ENCODE data around the gene TPM1.
A peak's percentile ranks its signal among the peaks of the same experiment; 100 is the strongest.
"Not testable (repeated sequence)": the region's sequence is repeated elsewhere in the genome, so short reads cannot be mapped to it uniquely, and the experiment has no call there.

TPM1 gene

DNA sequence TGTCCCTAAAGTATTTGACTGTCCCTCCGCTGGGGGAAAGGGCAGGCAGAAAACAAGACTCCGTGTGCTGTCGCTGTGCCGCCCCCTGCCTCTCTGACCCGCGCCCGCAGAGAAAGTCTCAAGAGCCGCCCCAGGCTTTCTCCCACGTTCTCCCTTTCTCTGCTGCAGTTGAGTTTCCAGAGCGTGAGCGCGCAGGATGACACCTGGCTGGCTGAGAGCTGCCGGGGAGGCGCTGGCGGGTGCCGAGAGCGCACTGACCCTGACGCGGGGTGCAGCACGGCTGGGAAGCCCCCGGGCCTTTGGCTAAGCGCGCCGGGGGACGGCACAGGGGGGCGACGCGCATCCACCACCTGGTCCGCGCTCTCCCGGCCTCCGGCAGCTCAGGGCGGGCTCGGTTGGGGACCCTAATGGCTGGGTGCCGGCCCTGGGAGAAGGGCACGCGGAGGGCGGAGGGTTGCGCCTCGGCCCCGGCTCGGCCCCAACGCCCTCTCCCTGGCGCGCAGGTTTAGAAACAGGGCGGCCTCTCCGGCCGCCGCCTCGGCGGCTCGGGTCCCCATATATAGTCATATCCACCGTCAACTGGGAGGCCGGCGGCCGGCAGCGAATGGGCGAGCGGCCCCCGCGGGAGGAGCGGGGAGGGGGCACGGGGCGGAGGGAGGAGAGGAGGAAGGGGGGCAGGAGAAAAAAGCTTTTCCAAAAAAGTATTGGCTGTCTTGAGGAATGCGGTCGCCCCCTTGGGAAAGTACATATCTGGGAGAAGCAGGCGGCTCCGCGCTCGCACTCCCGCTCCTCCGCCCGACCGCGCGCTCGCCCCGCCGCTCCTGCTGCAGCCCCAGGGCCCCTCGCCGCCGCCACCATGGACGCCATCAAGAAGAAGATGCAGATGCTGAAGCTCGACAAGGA lies at the start of gene TPM1:
Gene TPM1 (plus strand): TSS at position 774 of the 903 bp plus-strand sequence. CDS start 83 bp downstream, at position 857.
- peak; percentile 90 for DNase-seq (ENCODE audit: low read depth)

DNA sequence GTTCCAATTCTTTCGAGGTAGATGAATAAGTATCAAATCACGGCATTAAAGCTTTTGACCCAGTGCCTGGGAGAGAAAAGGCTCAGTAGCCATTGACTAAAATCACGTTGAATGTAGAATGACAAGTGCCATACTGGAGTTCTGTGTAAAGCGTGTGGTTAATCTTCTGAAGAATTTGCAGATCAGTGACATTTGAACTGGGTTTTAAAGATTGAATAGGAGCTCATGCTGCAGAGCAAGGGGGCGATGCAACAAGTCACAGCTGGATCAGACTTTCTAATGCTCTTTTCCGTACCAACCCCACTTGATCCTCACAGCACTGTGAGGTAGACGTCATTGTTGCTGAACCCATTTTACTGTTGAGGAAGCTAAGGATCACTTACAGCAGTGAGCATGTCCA lies 49.5 kb upstream of the TPM1 start:
- no peak for DNase-seq (ENCODE audit: low read depth)

DNA sequence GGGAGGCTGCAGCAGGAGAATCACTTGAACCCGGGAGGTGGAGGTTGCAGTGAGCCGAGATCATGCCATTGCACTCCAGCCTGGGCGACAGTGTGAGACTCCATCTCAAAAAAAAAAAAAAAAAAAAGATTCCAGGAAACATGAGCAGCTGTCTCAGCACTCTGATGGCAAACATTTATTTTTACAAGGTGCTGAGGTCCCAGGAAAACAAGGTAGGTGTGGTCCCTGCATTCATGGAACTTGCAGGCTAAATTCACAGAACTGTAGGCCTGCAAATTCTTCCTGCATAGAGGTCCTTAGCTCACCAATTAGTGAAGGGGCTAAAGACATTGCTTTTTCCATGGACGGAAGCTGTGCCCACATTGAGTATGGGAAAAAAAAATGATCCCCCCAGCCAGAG lies 48.9 kb upstream of the TPM1 start:
- DNase-seq (ENCODE audit: low read depth), result not testable (repeated sequence)

DNA sequence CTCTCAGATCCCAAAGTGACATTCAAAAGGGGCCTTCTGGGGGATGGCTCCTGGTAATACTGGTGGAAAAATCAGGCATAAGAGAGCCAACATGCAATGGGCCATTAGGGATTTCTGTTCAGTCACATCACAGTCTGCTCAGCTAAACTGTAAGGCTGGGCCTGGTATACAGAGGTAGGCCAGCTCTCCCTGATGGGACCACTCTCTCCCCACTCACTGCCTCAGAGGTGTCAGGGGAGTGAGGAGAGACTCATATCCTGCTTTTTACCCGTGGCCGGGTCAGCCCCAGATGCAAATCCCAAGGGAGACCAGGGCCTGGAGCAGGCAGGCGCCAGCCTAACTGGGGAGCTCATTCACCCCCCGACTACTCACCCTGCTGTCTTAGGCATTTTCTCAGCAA lies 48.1 kb upstream of the TPM1 start:
- no peak for DNase-seq (ENCODE audit: low read depth)

DNA sequence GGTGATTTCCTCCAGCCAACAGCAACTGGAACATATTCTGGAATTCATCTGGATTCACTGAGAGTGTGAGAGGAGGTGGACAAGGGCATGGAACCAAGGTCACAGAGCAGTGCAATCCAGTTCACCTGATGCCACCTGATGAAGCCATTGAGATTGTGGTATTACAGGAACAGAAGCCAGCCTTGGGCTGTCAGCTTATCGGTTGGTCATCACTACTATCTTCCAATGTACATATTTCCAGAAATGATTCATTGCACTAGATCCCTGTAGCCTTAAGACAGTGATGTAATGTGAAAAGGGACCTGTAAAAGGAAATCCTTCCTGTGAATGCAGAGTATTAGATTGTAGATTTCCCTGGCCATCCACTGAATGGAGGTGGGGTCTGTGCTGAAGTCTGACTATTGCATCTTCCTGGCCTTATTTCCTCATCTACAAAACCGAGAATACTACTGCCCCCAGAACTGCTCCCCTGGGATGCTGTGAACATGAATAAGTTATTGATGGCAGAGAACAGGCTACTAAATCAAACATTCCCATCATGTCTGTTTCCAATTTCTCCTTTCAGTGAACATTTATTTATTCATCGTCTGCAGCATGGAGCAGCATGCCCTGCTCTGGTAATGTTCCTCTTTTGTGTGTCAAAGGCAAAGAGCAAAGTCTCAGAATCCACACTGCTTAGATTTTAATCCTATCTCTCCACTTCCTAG lies 47.4 kb upstream of the TPM1 start:
- peak; percentile 74 for DNase-seq (ENCODE audit: low read depth)

DNA sequence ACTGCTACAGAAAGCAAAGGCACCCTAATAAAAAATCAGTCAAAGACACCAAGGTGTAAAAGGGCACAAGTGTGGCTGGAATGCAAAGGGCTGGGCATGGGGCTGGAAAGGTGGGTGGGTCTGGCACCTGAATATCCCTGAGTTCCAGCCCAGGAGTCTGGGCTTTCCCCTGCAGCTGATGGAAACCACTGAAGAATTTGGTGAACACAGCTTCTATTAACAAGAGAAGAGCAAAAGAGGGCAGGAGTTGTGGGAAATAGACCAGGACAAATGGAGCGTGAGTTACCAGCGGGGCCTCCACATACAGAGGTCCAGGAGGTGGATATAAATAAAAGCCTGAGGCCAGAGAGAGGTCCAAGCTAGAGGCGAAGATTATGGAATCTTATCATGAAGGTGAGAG lies 45.1 kb upstream of the TPM1 start:
- no peak for DNase-seq (ENCODE audit: low read depth)

DNA sequence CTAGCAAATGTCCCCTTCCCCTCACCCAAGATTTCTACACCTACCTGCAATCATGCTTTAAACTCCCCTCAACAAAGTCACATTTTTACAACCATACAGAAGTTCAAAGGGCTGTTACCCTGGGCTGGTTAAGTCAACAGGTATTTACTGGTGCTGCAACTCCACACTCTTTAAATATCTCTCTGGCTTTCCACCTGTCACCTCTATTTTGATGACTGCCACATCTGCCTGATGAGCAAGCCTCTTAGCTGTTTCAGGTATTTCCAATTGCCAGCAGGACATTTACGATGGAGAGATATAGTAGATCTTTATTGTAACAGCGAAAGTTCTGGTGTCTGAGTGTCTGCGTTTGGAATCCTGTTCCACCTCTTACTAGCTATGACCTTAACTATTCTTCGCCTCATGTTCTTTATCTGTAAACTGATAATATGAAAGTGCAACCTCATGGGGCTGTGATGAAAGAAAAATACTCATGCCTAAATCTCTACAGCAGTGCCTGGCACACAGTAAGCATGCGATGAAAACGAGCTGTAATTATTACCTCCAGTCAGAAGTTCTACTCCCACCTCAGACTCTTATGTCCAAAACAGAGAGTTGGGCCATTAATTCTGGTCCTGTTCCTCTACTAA lies 44.2 kb upstream of the TPM1 start:
- DNase-seq (ENCODE audit: low read depth), result no peak

DNA sequence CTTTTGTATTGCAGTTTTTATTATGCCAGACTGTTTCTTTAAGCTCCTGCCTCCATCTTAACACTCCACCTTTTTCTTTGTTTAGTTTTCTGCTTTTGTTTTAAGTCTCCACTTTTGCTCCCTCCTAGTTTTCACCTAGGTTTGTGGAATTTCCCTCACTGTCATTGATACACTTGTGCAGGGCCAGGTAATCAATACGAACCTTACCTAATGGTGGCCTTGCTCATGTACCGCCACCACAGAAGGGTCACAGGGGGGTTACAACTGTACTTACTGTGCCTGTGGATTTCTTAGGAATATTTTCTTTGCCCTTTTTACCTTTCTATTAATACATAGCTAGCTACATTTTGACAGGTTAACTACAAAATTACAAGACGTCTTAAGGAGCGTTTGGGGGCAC lies 43.4 kb upstream of the TPM1 start:
- no peak for DNase-seq (ENCODE audit: low read depth)

DNA sequence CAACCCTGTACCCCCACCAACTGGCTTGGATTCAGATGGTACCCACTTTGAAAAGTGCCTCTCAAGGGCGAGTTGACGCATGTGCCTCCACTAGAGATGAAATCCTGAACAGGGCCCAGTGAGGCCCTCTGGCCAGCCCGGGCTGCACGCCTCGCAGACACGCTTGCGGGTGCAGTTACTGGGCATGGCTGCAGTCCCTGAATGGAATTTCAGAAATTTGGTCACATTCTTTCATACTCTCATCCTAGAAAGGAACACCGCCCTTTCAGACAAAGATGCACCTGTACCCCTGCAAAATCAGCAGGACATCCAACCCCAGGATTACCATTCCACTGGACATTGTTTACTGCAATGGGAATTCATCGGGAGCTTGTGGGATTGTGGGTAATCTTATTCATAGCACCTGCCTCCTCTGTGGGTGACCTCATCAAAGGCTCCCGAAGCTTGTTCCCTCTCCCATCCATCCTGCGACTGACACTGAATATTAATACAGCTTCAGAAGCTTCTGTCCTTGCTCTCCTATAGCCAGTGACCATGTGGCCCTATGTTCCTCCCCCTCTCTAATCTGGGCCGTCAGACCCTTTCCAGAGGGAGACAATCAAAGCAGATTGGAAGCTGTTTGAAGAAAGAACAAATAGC lies 42.5 kb upstream of the TPM1 start:
- DNase-seq (ENCODE audit: low read depth), result no peak

DNA sequence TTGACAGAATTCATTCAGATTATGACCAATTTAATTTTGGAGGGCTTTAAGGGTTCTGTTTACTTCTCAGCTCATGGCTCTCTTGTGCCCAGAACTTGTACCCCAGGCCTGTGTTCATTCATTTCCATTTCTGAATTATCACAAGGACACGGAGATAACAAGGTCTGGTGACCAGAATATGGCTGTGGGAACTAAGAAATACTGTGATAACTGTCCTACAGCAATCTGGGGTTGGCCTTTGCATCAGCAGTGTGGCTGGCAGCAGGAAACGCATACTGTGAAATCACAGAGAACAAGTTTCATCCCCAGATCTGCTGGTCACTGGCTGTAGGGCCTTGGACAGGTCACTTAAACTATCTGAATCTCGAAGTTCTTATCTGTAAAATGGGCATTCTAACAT lies 41.8 kb upstream of the TPM1 start:
- no peak for DNase-seq (ENCODE audit: low read depth)

DNA sequence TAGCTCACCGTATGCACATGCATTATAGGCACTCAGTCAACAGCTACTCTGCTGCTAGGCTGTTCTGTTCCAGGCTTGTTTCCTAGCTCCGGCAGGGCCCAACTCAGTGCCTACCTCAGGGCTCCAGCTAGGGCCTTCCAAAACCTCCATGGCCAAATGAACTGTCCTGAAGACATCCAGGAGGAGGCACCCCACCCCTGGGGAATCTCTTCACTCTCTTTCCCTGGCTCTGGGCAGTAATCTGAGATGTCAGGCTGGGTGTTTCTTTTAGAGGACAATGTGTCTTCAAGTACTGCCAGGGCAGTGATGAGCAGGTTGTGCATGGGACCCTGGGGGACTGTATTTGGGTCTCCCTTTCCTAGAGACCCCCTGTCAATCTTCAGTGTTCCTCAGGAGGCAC lies 38.3 kb upstream of the TPM1 start:
- DNase-seq (ENCODE audit: low read depth), result peak; percentile 29

DNA sequence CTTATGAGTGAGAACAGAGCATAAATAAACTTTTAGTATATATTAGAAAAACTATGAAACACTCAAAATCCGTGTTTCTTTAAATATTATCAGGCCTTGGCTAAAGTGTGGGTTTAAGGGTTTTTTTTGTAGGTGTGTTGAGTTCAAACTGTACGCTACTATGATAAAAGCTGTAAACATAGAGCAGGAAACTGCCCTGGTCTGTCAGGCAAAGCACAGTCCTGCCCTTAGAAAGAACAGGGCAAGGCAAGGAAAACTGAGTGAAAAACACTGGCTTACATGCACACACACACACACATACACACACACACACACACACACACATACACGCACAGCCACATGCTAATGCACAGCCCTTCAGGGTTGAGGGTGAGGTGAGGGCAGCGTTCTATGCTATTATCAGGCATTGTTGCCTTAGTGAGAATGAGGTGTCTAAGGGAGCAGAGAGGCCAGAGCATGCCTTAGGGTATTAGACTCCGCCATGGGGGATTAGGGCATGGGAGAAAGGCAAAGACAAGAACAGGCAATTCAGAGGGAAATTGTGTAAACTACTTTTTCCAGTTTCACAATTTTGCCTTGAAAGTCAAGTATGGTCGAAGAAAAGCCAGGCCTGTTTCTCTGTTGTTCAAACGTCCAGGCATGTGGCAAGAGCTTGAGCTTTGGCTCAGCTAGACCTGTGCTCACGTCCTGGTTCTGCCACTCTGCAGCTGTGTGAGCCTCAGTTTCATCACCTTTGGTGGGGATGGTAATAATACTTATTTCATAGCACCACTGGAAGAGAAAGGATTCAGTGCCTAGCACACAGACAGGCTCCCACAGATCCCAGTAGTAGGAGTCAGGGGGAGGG lies 36.3 kb upstream of the TPM1 start:
- no peak for DNase-seq (ENCODE audit: low read depth)

DNA sequence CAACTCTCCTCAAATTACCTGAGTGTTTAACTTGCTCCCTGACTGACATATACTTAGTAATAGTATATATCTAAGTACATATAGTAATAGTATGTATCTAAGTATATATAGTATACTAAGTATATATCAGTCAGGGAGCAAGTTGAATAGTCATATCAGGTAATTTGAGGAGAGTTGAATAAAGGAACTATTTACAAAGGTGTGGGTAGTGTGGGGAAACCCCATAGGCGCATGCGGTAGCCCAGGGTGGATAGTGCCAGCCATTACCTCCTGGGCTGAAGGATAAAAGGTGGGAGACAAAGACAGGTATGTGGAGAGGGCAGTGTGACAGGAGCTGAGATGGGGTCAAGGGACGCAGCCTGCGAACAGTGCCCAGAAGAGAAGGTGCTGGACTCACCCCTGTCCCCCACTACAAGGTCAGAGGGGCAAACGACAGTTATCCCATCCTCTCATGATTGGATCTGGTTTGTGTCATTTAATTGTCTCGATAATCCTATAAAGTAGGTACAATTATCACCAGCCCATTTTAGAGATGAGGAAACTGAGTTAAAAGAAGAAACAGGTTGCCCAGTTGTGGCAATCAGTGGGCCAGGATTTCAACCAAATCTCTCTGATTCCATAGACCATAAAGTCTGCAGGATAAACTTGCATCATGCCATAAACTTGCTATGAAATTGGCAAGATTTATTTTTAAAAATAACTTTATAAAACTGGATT lies 34.1 kb upstream of the TPM1 start:
- no peak for DNase-seq (ENCODE audit: low read depth)

DNA sequence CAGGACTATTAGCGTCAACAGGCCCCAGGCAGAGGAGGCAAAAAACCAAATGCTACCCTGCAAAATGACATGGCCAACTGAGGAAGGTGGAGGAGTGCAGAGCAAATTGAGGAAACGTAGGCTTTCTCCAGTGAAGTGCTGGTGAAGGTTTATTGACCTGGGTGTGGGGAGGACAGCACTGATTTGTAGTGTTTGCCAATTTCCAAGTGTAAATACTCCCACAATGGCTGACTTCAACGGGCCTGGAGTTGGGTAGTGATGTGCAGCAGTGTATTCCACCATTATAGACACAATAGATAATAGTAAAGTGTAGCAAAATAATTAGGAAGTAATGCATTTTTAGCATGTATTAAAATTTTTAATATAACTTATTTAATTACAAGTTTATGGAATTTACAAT lies 32.2 kb upstream of the TPM1 start:
- no peak for DNase-seq (ENCODE audit: low read depth)

DNA sequence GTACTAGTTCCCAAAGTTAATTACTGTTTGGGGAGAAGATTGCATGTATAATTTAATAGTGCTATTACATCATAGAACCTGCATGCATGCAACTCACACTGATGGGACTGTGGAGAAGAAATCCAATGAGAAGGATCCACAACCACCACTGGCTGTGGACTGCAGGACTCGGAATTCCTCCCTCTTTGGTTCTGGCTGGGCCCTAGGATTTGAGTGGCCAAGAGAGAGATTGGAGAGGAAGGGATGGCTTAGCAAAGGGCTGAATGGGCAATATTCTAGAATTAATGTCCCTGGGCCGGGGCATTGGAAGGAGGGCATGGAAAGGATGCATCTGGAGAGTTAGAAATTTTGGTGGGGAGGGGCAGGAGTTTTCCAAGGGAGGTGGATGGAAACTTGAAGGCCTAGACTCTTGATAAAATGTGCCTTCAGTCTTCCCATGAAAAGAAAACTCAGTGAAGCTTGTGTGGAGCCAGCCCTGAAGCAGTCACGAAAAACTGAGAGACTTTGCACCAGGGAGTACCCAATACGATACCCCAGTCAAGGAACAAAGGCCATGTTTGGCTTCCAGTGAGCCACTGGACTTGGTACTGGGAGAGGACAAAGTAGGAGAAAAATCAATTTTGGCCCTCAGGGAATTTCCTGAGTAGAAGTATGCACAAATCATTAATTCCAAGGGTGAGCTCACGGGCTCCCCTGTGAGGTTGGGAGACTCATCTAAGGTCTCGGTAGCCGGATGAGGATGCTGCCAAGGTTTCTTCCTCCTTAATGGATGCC lies 31.4 kb upstream of the TPM1 start:
- no peak for DNase-seq (ENCODE audit: low read depth)

DNA sequence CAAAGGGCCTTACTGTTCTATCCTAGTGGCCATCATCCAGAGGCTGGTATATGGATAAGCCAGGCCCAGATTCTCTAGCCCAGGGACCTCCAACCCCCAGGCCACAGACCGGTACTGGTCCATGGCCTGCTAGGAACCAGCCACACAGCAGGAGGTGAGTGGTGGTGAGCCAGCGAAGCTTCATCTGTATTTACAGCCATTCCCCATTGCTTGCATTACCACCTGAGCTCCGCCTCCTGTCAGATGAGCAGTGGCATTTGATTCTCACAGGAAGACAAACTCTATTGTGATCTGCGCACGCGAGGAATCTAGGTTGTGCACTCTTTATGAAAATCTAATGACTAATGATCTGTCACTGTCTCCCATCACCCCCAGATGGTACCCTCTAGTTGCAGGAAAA lies 30.1 kb upstream of the TPM1 start:
- DNase-seq (ENCODE audit: low read depth), result no peak

DNA sequence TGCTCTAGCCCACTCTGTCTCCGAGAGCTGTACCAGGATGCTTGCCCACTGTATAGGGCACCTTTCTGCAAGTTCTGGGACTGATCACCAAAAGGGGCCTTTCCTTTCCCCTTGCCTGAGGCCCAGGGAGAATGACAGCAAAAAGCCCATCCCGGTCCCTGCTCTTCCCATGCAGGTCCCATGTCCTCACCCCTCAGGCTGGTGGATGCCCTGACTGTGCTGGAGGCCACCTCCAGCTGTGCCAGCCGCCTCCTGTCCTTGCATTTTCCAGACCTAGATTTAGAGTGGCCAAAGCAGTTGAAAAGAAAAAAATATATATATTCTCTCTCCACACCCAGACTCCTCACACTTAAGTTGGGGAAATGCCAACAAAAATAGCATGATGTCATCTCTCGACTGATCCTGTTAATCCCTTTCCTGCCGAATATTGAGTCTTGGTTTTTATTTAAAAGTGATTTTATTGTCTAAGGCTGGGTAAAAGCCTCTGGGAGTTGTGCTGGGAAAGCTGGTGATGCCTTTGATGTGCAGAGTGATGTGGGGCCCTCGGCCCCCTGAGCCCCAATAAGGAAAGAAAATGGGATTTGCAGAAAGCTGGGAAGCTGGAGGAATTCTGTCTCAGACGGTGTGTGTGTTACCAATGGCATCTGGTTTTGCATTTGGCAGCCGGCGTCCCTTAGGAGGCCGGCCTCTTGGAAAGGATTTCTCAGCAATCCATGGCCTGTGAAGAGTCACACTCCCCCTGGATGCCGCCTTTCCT lies 29.3 kb upstream of the TPM1 start:
- peak; percentile 76 for DNase-seq (ENCODE audit: low read depth)

DNA sequence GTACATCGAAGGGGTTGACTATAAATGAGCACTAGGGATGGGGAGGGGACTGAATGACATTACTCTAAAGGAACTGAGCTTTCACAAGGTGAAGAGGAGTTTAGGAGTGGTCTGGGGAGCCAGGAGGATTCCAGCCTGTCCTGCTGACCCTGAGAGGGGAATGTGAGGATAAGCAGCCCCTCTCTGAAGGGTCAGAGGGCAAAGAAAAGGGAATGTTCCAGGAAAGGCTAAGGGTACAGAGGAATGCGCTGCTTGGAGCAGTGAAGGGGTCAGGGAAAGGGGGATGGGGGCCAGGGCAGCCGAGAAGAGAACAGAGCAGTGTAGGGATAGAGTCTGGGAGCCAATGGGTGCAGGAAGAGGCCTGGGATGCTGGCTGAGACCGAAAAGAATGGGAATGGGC lies 28.0 kb upstream of the TPM1 start:
- no peak for DNase-seq (ENCODE audit: low read depth)

DNA sequence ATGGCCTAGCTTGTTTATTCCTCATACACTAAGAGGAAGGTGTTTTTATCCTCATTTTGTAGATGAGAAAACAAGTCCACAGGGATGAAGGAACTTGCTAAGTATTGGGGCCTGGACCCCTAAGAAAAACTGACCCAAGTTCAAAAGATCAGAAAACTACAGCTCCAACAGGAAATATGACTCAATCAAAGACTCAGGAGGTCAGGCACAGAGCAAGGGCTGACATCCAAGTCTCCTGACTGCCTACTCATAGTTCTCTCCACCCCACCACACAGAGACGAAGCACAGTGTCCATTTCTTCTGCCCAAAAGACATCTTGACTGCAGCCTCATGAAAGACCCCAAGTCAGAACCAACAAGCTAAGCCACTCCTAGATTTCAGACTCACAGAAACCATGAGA lies 26.9 kb upstream of the TPM1 start:
- peak; percentile 89 for DNase-seq (ENCODE audit: low read depth)

All from ELR (cell line).